GM12878 (cell line): Measurements from ENCODE around the gene FAM81A. TPM values are rescaled to one million over a fixed set of nuclear protein-coding genes. Genes with fewer than 3 reads are reported as not detected.

Source experiments
- ATAC-seq: fragments of 200-7000 bp; cut with Tn5 transposase; 3 replicates; pipeline ENCODE4 v1.9.1; 2020; ENCODE audit warnings: mild to moderate bottlenecking, moderate library complexity
- BruUV-seq: library from RNA; stranded (reverse); fragments of 400-500 nt; replicated peaks from 2 replicates; lab custom pipeline; 2021; lab: Mats Ljungman, UMichigan
- CTCF ChIA-PET: fragments of 300-600 bp; sonication (Branson Sonifier 250); formaldehyde crosslinking; extraction: SDS; loops from one replicate; lab custom pipeline; 2021; ENCODE audit warnings: inconsistent platforms; lab: Yijun Ruan, JAX
- POLR2A ChIA-PET: fragments of 350-600 bp; formaldehyde crosslinking; extraction: SDS; loops from one replicate; lab custom pipeline; 2021; ENCODE audit warnings: inconsistent platforms; lab: Charles Lee
- RAD21 ChIA-PET: fragments of 300-600 bp; sonication (Branson Sonifier 250); formaldehyde crosslinking; loops from one replicate; lab custom pipeline; 2023; ENCODE audit warnings: antibody characterized with exemption; ENCODE audit not compliant: unreplicated experiment; lab: Charles Lee
- SMC1A ChIA-PET: fragments of 300-600 bp; sonication (Branson Sonifier 250); formaldehyde crosslinking; loops from one replicate; lab custom pipeline; 2023; ENCODE audit not compliant: unreplicated experiment, uncharacterized antibody; lab: Charles Lee
- DNase-seq: peaks from one replicate; pipeline ENCODE4 v3.0.0-alpha.2; 2011; ENCODE audit warnings: low read depth, low spot score
- FAIRE-seq: peaks from 3 replicates; lab custom pipeline; 2011; peaks lifted over from hg19 to GRCh38; lab: Jason Lieb, UNC
- H2AFZ ChIP-seq: 2 replicates; pipeline ENCODE4 v1.6.0; 2011; ENCODE audit warnings: low read depth, low read length, control low read depth; ENCODE audit not compliant: control insufficient read depth
- H3K27ac ChIP-seq: 2 replicates; pipeline ENCODE4 v1.5.1; 2011; ENCODE audit warnings: control low read depth; ENCODE audit not compliant: control insufficient read depth, insufficient read depth
- H3K27me3 ChIP-seq, 2 experiments: replicated peaks in 1 of 2; 2 replicates each; pipeline versions ENCODE4 v1.6.0 to v1.6.1; 2011; ENCODE audit warnings: low read length in 1 of 2; ENCODE audit not compliant: control insufficient read depth in 2 of 2, insufficient read depth in 2 of 2
- H3K36me3 ChIP-seq, 2 experiments: 2 replicates each; pipeline ENCODE4 v1.5.1; 2011; ENCODE audit warnings: low read length in 1 of 2; ENCODE audit not compliant: control insufficient read depth in 2 of 2, insufficient read depth in 2 of 2
- H3K4me1 ChIP-seq: 2 replicates; pipeline ENCODE4 v1.6.1; 2011; ENCODE audit warnings: mild to moderate bottlenecking, low read length, moderate library complexity, mixed read lengths; ENCODE audit not compliant: control insufficient read depth, insufficient read depth
- H3K4me2 ChIP-seq: 2 replicates; pipeline ENCODE4 v1.6.0; 2011; ENCODE audit warnings: control low read depth; ENCODE audit not compliant: control insufficient read depth, insufficient read depth
- H3K4me3 ChIP-seq: fragments of 200-600 bp; sonication (generic); 2 replicates; pipeline ENCODE4 v1.5.1; 2016
- H3K79me2 ChIP-seq: 2 replicates; pipeline ENCODE4 v1.6.0; 2011; ENCODE audit warnings: low read length; ENCODE audit not compliant: control insufficient read depth, insufficient read depth
- H3K9ac ChIP-seq: 2 replicates; pipeline ENCODE4 v1.8.0; 2011; ENCODE audit warnings: low read length, control low read depth, mixed read lengths; ENCODE audit not compliant: control insufficient read depth, insufficient read depth
- H3K9me3 ChIP-seq: replicated peaks from 3 replicates; pipeline ENCODE4 v1.5.1; 2011; ENCODE audit warnings: mild to moderate bottlenecking, low read length; ENCODE audit not compliant: control insufficient read depth, insufficient read depth
- H4K20me1 ChIP-seq: 2 replicates; pipeline ENCODE4 v1.6.0; 2011; ENCODE audit not compliant: control insufficient read depth, insufficient read depth
- ATF7 ChIP-seq: fragments of 450-650 bp; IDR thresholded peaks from 2 replicates; pipeline ENCODE4 v1.6.1; 2016; ENCODE audit warnings: low read depth, mild to moderate bottlenecking
- E4F1 ChIP-seq: fragments of 450-650 bp; IDR thresholded peaks from 2 replicates; pipeline ENCODE4 v1.6.1; 2018; ENCODE audit warnings: borderline replicate concordance, mild to moderate bottlenecking; ENCODE audit not compliant: partially characterized antibody
- MEF2A ChIP-seq: IDR thresholded peaks from 2 replicates; pipeline ENCODE4 v1.6.1; 2011; ENCODE audit warnings: low read depth, mild to moderate bottlenecking, low read length, moderate library complexity; ENCODE audit not compliant: insufficient read depth
- MEF2B ChIP-seq: fragments of 450-650 bp; IDR thresholded peaks from 2 replicates; pipeline ENCODE4 v1.6.1; 2018; ENCODE audit warnings: mild to moderate bottlenecking, moderate library complexity; ENCODE audit not compliant: partially characterized antibody, poor library complexity, severe bottlenecking
- NFXL1 ChIP-seq: fragments of 450-650 bp; IDR thresholded peaks from 2 replicates; pipeline ENCODE4 v1.6.1; 2017; ENCODE audit warnings: antibody characterized with exemption, mild to moderate bottlenecking, borderline replicate concordance
- NRF1 ChIP-seq: conservative IDR thresholded peaks from 2 replicates; pipeline ENCODE4 v1.6.1; 2011; ENCODE audit warnings: mild to moderate bottlenecking, low read depth, low read length, improper control_type of control experiment
- PAX8 ChIP-seq: fragments of 450-650 bp; IDR thresholded peaks from 2 replicates; pipeline ENCODE4 v1.6.1; 2017; ENCODE audit warnings: mild to moderate bottlenecking, moderate library complexity
- POLR2AphosphoS2 ChIP-seq: IDR thresholded peaks from 2 replicates; pipeline ENCODE4 v1.6.1; 2011; ENCODE audit warnings: low read depth, mild to moderate bottlenecking, low read length, improper control_type of control experiment, moderate library complexity
- POLR2AphosphoS5 ChIP-seq: IDR thresholded peaks from 2 replicates; pipeline ENCODE4 v1.6.1; 2011; ENCODE audit warnings: mild to moderate bottlenecking, low read length, inconsistent platforms
- RUNX3 ChIP-seq: IDR thresholded peaks from 2 replicates; pipeline ENCODE4 v1.6.1; 2012; ENCODE audit warnings: low read length, inconsistent platforms
- SREBF2 ChIP-seq: IDR thresholded peaks from 2 replicates; pipeline ENCODE4 v1.6.1; 2012; ENCODE audit warnings: mild to moderate bottlenecking, low read length
- STAT1 ChIP-seq: fragments of 450-650 bp; conservative IDR thresholded peaks from 2 replicates; pipeline ENCODE4 v1.6.1; 2014; ENCODE audit warnings: antibody characterized with exemption, mild to moderate bottlenecking
- STAT3 ChIP-seq: IDR thresholded peaks from 2 replicates; pipeline ENCODE4 v1.6.1; 2011; ENCODE audit warnings: low read depth, low read length, improper control_type of control experiment
- SUZ12 ChIP-seq: fragments of 200-600 bp; sonication (generic); IDR thresholded peaks from one replicate; pipeline ENCODE4 v1.6.1; 2018; ENCODE audit warnings: antibody characterized with exemption, mild to moderate bottlenecking; ENCODE audit not compliant: unreplicated experiment
- YBX1 ChIP-seq: fragments of 450-650 bp; IDR thresholded peaks from 2 replicates; pipeline ENCODE4 v1.6.1; 2016; ENCODE audit warnings: antibody characterized with exemption
- WGBS: methylation state at CpG from one replicate; pipeline ENCODE4 v1.1.6; 2016; ENCODE audit warnings: low lambda C conversion rate; ENCODE audit not compliant: insufficient replicate concordance, insufficient coverage; ENCODE audit errors: missing lambda C conversion rate; 5-methylcytosine and 5-hydroxymethylcytosine counted together
- in situ Hi-C: fragments of 300-500 bp; cut with MboI; formaldehyde crosslinking; loops from 9 replicates; pipeline ENCODE4 v1.14.3; 2018; ENCODE audit warnings: mixed read lengths
- intact Hi-C: fragments of 100-400 bp; cut with micrococcal nuclease; formaldehyde crosslinking; loops from one replicate; pipeline ENCODE4 v1.14.2; 2022; ENCODE audit not compliant: unreplicated experiment
- polyA plus RNA-seq, 11 experiments: library from polyadenylated mRNA; depleted of rRNA in 4 of 11; unstranded in 6 of 11; stranded (reverse) in 5 of 11; fragments of >200 nt; fragmentation: Nextera tagmentation in 4 of 11; fragmentation: Illumina TruSeq in 1 of 11; extraction: Ambion mirVana in 4 of 11; extraction: Trizol in 1 of 11; gene quantifications; 1 replicate in 1 of 11; 2 replicates in 10 of 11; pipeline versions ENCODE4 v1.2.1 to v1.2.3, GENCODE V29; 2011 to 2016; ENCODE audit warnings: inconsistent platforms in 2 of 11, missing spikeins in 2 of 11, low read depth in 1 of 11
- total RNA-seq, 4 experiments: library from RNA; depleted of rRNA in 3 of 4; stranded (reverse); fragments of >200 nt in 3 of 4; fragmentation: Illumina TruSeq in 1 of 4; extraction: Trizol in 1 of 4; gene quantifications; 2 replicates each; pipeline versions ENCODE4 v1.2.1 to v1.2.3, GENCODE V29; 2013 to 2021

FAM81A gene
- total and polyA plus RNA-seq, 10 of the 15 experiments (the other 5 are each of a cell fraction or from before 2014, with no cell fraction given) = 0.18 to 34.5 (median 16.2) TPM

DNA sequence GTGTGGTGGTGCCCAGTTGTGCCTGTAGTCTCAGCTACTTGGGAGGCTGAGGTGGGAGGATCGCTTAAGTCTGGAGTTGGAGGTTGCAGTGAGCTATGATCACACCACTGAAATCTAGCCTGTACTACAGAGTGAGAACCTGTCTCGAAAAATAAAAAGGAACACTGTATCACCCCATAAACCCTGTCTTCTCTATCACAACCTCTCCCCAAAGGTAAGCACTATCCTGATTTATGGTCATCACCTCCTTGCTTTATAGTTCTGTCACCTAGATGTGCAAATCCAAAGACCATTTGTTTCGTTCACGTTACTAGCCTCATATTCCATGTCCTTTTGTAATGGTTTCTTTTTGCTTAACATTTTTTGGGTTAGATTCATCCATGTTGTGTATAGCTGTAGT is 123.6 kb downstream of the FAM81A start:
- TF ChIP-seq POLR2AphosphoS5 (no peak), NRF1 (no peak), MEF2A (no peak), PAX8 (no peak), SREBF2 (no peak), POLR2AphosphoS2 (no peak), STAT3 (no peak), STAT1 (no peak), RUNX3 (no peak), E4F1 (no peak), ATF7 (no peak), YBX1 (no peak), NFXL1 (no peak), MEF2B (no peak), SUZ12 (no peak)
- H3K4me1 ChIP-seq = no peaks in the 10 kb centered on the region
- intact Hi-C loops = no loop called here
- H3K4me3 ChIP-seq = no peak overlapping the region
- 36% methylated on average over 4 of the region's 4 CpGs for WGBS
- ChIA-PET SMC1A (no interaction called here), POLR2A (no interaction called here), RAD21 (no interaction called here), CTCF (interaction anchor here (1.0 kb wide), 2 partner anchors 29 to 30 kb away, joined by 3 to 4 read pairs; no protein-coding TSS in a partner anchor)
- H3K27me3 ChIP-seq = no peaks in the 10 kb centered on the region
- no peak overlapping the region for H3K4me2 ChIP-seq
- in situ Hi-C loops = no loop called here
- no peaks in the 10 kb centered on the region for H4K20me1 ChIP-seq
- no TSS peak for BruUV-seq
- no peak for FAIRE-seq
- no peak for ATAC-seq
- no peak overlapping the region for H3K27ac ChIP-seq
- no peaks in the 10 kb centered on the region for H3K9me3 ChIP-seq
- no peak overlapping the region for H3K9ac ChIP-seq
- no peaks in the 10 kb centered on the region for H3K36me3 ChIP-seq
- H3K79me2 ChIP-seq = no peaks in the 10 kb centered on the region
- no peak for DNase-seq
- H2AFZ ChIP-seq = no peak overlapping the region
